ENCODE data around the gene GLOD5.
"Not testable (repeated sequence)": the region's sequence is repeated elsewhere in the genome, so short reads cannot be mapped to it uniquely, and the experiment has no call there.

DNA sequence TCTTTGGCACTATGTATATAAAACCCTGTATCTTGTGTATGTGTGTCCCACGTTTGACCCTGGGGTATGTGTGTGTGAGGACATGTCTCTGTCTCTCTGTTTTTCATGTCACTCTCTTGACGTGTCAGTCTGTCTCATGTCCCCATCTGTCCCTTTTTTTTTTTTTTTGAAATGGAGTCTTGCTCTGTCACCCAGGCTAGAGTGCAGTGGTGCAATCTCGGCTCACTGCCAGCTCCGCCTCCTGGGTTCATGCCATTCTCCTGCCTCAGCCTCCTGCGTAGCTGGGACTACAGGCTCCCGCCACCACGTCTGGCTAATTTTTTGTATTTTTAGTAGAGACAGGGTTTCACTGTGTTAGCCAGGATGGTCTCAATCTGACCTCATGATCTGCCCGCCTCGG lies 57.8 kb downstream of the GLOD5 start:
- TF ChIP-seq, protein P1, sequence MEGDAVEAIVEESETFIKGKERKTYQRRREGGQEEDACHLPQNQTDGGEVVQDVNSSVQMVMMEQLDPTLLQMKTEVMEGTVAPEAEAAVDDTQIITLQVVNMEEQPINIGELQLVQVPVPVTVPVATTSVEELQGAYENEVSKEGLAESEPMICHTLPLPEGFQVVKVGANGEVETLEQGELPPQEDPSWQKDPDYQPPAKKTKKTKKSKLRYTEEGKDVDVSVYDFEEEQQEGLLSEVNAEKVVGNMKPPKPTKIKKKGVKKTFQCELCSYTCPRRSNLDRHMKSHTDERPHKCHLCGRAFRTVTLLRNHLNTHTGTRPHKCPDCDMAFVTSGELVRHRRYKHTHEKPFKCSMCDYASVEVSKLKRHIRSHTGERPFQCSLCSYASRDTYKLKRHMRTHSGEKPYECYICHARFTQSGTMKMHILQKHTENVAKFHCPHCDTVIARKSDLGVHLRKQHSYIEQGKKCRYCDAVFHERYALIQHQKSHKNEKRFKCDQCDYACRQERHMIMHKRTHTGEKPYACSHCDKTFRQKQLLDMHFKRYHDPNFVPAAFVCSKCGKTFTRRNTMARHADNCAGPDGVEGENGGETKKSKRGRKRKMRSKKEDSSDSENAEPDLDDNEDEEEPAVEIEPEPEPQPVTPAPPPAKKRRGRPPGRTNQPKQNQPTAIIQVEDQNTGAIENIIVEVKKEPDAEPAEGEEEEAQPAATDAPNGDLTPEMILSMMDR (IDR thresholded peaks at IDR 0.05), result not testable (repeated sequence)
- not testable (repeated sequence) for TF ChIP-seq POLR2AphosphoS5 (IDR thresholded peaks at IDR 0.05; ENCODE audit: insufficient read depth in 1 of 2, low read depth in 1 of 2); POLR2A (IDR thresholded peaks at IDR 0.05)

Data from vagina (tissue), 2 donors.